Measurements from ENCODE around the gene EGLN2.
"Not testable (repeated sequence)": the region's sequence is repeated elsewhere in the genome, so short reads cannot be mapped to it uniquely, and the experiment has no call there.

DNA sequence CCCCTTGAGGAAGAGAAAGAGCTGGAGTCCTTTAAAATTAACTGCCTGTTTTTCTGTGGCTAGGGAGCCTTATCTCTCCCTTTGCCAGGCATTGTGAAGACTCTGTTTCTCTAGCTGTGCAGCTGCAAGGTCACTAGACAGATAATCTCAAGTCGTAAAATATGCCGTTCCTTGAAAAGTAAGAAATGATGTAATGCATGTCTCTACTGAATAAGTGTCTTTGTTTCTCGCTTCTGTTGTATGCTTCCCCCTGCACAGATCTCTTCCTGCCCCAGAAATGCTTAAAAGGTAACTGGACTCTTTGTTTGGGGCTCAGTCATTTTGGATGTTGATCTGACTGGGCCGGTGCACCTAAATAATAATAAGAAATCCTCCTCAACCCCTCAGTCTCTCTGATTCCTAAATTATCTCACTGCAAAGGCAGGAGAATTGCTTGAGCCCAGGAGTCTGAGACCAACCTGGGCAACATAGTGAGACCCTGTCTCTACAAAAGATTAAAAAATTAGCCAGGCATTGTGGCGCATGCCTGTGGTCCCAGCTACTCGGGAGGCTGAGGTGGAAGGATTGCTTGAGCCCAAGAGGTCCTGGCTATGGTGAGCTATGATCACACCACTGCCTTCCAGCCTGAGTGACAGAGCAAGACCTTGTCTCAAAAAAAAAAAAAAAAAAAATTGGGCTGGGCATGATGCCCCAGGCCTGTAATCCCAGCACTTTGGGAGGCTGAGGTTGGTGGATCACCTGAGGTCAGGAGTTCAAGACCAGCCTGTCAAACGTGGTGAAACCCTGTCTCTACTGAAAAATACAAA lies 34.9 kb downstream of the EGLN2 start:
- TF ChIP-seq, protein P1, sequence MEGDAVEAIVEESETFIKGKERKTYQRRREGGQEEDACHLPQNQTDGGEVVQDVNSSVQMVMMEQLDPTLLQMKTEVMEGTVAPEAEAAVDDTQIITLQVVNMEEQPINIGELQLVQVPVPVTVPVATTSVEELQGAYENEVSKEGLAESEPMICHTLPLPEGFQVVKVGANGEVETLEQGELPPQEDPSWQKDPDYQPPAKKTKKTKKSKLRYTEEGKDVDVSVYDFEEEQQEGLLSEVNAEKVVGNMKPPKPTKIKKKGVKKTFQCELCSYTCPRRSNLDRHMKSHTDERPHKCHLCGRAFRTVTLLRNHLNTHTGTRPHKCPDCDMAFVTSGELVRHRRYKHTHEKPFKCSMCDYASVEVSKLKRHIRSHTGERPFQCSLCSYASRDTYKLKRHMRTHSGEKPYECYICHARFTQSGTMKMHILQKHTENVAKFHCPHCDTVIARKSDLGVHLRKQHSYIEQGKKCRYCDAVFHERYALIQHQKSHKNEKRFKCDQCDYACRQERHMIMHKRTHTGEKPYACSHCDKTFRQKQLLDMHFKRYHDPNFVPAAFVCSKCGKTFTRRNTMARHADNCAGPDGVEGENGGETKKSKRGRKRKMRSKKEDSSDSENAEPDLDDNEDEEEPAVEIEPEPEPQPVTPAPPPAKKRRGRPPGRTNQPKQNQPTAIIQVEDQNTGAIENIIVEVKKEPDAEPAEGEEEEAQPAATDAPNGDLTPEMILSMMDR (IDR thresholded peaks at IDR 0.05 in 2 of 3, conservative IDR thresholded peaks at IDR 0.05 in 1 of 3; ENCODE audit: insufficient read depth in 2 of 3, low read depth in 1 of 3, low read length in 3 of 3) = not testable (repeated sequence)
- not testable (repeated sequence) for TF ChIP-seq LARP7 (IDR thresholded peaks at IDR 0.05); TAF1 (IDR thresholded peaks at IDR 0.05; ENCODE audit: control insufficient read depth, extremely low read depth, insufficient read depth, low read length, severe bottlenecking)
- TF ChIP-seq, protein P2, sequence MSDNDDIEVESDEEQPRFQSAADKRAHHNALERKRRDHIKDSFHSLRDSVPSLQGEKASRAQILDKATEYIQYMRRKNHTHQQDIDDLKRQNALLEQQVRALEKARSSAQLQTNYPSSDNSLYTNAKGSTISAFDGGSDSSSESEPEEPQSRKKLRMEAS (CRISPR knock-in tag; IDR thresholded peaks at IDR 0.05) = not testable (repeated sequence)

All from K562 (cell line).